Measurements from ENCODE around the gene ZNF81.
"Not testable (repeated sequence)": the region's sequence is repeated elsewhere in the genome, so short reads cannot be mapped to it uniquely, and the experiment has no call there.

The ZNF81 gene

DNA sequence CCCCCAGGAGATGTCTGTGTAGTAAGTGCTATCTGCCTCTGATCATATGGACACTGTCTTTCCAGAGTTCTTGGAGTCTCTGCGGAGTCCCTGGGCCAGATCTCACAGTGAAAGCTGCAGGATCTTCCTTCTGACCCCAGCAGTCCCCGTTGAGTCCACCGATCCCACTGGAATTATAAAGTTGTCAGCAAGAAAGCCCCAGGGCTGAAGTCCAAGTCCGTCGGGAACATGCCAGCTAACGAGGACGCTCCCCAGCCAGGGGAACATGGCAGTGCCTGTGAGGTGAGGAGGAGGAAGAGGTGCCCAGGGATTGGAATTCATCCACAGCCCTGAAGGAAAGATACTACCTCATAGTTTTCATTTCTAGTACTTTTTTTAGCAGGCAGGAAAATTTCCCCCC is 9.3 kb downstream of the ZNF81 start:
- FAIRE-seq = no peak

DNA sequence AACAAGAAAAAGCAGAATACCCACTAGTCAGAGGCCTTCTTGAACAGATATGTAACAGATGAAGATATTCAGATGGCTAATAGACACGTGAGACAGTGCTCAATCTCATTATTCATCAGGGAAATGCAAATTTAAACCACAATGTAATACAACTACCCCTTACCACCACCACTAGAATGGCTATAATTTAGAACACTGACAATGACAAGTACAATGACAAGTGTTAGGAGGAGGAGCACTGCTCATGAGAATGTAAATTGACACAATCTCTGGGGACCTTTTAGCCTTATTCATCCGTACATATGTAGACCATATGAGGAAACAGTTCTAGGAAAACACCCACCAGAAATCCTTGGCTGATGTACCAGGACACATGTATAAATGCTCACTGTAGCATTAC is 13.1 kb downstream of the ZNF81 start:
- no peak for FAIRE-seq

- not testable (repeated sequence) for FAIRE-seq
These were observed 13.7 kb downstream of the ZNF81 start for GRCh38 chrX:47850389-47850788.

DNA sequence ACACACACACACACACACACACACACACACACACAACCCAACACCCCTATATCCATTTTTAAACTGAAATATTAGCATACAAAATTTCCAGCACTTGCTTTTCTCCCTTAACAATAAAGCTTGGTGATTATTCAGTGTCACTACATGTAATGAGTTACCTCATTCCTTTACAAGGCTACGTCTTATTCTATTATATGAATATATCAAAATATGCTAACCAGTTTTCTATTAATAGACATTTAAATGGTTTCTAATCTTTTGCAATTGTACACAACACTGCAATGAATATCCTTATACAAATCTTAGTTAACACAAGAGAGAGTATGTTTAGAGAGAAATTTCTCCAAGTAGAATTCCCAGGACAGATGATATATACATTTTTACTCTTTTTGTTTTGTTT is 14.2 kb downstream of the ZNF81 start:
- FAIRE-seq = no peak

- FAIRE-seq = no peak
These were observed 17.8 kb downstream of the ZNF81 start for GRCh38 chrX:47854474-47854873.

- FAIRE-seq = no peak
These were observed 23.0 kb downstream of the ZNF81 start for GRCh38 chrX:47859686-47860085.

DNA sequence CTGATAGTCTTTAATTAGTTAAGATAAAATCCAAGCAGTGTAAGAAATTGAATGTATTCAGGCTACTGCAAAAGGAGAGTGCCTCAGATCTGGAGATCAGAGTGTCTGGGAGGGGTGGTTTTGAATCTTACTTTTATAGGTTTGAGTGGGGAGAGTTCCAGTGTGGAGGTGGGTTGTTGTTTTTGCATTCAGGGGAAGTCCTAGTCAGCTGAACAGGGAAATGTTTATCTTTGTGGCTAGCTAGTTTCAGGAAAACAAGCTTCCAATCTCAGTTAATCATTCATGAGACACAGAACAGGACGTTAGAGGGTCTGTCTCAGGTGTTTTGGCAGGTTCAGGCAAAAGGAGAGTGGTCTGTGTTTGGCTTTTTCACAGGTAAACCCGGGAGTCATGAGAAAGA is 26.0 kb downstream of the ZNF81 start:
- no peak for FAIRE-seq

DNA sequence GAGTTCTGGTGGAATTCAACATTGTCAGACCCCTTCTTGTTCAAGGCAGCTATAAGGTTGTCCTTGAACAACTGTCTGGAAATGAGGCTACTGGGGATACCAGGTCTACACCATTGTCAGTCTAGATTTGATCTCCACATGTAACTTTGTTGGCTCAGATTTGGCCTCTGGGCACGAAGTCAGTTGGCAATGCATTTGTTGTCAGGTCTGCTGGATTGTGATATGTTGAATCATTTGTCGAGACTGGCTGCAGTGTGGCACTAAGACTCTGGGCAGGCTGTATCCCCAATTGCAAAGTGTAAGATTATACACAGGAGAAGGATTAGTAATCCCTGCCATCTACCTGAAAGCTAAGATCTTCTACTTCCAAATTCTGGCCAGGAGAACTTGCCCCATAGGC is 26.5 kb downstream of the ZNF81 start:
- FAIRE-seq = no peak

GRCh38 chrX:47864300-47864699 is 27.6 kb downstream of the ZNF81 start:
- FAIRE-seq = no peak

- no peak for FAIRE-seq
These were observed 28.1 kb downstream of the ZNF81 start for GRCh38 chrX:47864785-47865184.

- no peak for FAIRE-seq
These were observed 36.4 kb downstream of the ZNF81 start for GRCh38 chrX:47873123-47873522.

- FAIRE-seq = no peak
These were observed 40.6 kb downstream of the ZNF81 start for GRCh38 chrX:47877327-47877726.

- FAIRE-seq = no peak
These were observed 41.5 kb downstream of the ZNF81 start for GRCh38 chrX:47878198-47878597.

DNA sequence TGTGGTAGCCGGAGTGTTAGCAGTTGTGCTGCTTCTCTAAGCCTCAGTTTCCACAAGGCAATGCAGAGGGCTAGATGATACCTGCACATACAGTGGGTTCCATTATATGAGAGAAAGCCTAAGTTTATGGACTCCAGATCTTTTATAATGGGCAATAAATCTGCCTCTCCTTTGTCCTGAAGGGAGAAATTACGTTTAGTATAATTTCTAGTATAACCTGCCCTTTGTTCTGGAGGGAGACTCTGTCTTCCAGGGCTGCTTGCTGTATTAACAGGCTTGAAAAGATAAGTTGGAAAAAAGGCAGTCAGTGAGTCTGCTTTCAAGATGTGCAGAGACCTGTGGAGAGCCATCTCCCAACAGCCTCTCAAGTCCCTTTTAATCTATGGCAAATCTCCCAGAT is 42.8 kb downstream of the ZNF81 start:
- FAIRE-seq = no peak

GRCh38 chrX:47880927-47881326 is 44.2 kb downstream of the ZNF81 start:
- FAIRE-seq = no peak

DNA sequence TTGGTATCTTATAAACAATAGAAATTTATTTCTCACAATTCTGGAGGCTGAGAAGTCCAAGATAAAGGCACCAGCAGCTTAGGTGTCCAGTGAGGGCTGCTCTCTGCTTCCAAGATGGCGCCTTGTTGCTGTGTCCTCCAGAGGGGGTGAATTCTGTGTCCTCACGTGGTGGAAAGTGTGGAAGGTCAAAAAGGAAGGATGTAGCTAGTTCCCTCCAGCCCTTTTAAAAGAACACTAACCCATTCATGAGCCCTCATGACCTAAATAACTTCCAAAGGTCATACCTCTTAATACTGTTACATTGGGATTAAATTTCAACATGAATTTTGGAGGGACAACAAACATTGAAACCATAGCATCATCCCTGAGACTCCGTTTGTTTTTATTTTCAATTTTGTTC is 48.8 kb downstream of the ZNF81 start:
- FAIRE-seq = no peak

DNA sequence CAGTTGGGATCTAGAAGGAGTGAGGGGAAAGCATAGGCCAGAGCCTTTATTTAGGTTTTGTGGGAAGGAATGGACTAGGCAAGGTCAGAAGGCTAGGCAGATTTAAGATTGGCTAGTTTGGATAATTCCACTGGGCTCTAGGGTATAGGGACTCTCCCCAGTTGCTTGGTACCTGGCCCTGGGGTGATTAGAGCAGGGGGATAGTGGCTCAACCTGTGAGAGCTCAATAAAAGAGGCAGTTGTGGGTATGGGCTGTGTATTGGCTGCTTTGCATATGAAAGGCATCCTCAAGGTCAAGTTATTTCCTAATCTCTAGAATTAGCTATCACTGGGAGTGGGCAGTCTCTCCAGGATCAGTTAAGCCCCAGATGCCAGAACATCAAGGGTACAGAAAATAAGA is 61.3 kb downstream of the ZNF81 start:
- no peak for FAIRE-seq

DNA sequence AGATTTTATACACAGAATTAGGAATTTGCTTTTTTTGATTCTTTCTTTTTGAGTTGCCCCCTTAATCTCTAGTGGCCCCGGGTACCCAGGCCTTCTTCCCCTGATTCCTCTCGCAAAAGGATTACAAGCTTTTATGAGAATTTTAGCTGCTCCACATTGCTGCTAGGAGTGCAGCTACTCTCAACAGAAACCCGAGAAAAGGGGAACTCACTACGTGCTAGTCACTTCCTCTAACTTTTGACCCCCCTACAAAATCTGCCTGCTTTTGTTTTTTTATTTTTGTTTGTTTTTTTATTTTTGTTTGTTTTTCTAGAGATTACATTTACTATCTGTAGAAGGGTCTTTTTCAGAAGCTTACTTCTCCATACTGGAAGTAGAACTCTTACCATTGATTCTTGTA is 64.1 kb downstream of the ZNF81 start:
- FAIRE-seq = no peak

- no peak for FAIRE-seq
These were observed 65.5 kb downstream of the ZNF81 start for GRCh38 chrX:47902161-47902560.

DNA sequence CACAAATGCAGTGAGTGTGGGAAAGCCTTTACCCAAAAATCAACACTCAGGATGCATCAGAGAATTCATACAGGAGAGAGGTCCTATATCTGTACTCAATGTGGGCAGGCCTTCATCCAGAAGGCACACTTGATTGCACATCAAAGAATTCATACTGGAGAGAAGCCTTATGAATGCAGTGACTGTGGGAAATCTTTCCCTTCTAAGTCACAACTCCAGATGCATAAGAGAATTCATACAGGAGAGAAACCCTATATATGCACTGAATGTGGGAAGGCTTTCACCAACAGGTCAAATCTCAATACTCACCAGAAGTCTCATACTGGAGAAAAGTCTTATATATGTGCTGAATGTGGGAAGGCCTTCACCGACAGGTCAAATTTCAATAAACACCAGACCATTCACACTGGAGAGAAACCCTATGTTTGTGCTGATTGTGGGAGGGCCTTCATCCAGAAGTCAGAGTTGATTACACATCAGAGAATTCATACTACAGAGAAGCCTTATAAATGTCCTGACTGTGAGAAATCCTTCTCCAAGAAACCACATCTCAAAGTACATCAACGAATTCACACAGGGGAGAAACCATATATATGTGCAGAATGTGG is 79.3 kb downstream of the ZNF81 start:
- FAIRE-seq = no peak

- no peak for FAIRE-seq
These were observed 81.6 kb downstream of the ZNF81 start for GRCh38 chrX:47918274-47918673.

GRCh38 chrX:47927212-47927611 is 90.5 kb downstream of the ZNF81 start:
- no peak for FAIRE-seq

- not testable (repeated sequence) for FAIRE-seq
These were observed 95.3 kb downstream of the ZNF81 start for GRCh38 chrX:47931970-47932369.

DNA sequence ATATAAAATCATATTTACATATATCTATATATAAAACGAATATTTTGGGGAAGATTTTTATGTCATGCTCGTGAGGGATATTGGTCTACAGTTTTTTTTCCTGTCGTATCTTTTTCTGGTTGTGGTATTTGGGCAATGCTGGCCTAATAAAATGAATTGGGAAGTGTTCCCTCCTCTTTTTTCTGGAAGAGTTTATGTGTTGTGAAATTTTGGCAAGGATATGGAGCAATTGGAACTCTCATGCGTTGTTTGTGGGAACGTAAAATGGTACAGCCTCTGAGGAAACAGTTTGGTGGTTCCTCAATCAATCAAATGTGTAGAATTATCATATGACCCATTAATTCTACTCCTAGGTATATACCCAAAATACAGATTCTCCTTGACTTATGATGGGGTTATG is 97.2 kb downstream of the ZNF81 start:
- FAIRE-seq = no peak

DNA sequence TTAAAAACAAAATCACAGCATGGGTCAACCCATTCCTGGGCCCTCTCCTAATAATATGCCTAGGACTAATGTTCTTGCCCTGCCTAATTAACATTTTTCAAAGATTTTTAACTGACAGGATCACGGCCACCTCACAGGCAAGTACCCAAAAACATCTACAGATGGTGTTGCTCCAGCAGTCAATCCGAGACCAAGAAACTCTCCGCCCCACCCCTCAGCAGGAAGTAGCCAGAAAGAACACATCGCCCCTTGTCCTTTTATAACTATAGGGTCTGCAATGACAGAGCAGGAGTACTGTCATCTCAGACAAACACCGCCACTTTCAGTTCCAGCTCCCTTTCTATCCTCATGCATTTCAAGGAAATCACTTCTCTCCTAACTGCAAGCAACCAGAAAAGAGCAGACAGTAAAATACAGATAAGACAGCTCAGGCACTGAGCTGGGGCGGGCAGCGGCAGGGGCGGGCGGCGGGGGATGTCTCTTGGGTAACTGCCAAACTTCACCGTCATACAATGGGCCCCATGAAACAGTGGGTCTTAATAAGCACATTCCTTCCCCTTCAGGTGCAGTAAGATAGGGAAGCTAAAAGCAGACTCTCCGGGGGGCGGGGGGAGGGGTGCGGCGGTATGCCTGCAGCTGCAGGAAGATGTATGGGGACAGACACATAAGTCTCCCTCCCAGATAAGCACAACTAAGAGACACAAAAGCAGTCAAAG is 99.7 kb downstream of the ZNF81 start:
- no peak for FAIRE-seq
